Chondrocyte (in vitro differentiated cells): Measurements from ENCODE around the gene DNAJB13. TPM values are rescaled to one million over a fixed set of nuclear protein-coding genes. Genes with fewer than 3 reads are reported as not detected.

Source experiments
- DNase-seq: peaks from one replicate; pipeline ENCODE4 v3.0.0; 2021; ENCODE audit warnings: mixed read lengths, low spot score
- H3K27ac Mint-ChIP-seq: one replicate; pipeline ENCODE4 v1.8.0; 2021; ENCODE audit warnings: mild to moderate bottlenecking, moderate library complexity, mixed read lengths; ENCODE audit not compliant: unreplicated experiment
- H3K27me3 Mint-ChIP-seq: 2 replicates; pipeline ENCODE4 v1.8.0; 2021; ENCODE audit warnings: low read depth, mixed read lengths
- H3K36me3 Mint-ChIP-seq: 2 replicates; pipeline ENCODE4 v1.8.0; 2021; ENCODE audit warnings: low read depth, mixed read lengths
- H3K4me1 Mint-ChIP-seq: 2 replicates; pipeline ENCODE4 v1.8.0; 2021; ENCODE audit warnings: low read depth, mild to moderate bottlenecking, mixed read lengths
- H3K4me3 Mint-ChIP-seq: one replicate; pipeline ENCODE4 v1.8.0; 2021; ENCODE audit warnings: mild to moderate bottlenecking, moderate library complexity, mixed read lengths; ENCODE audit not compliant: unreplicated experiment
- H3K9me3 Mint-ChIP-seq: 2 replicates; pipeline ENCODE4 v1.8.0; 2021; ENCODE audit warnings: low read depth, mixed read lengths
- total RNA-seq: library from RNA; stranded (reverse); gene quantifications from 3 replicates; pipeline ENCODE4 v1.2.1, GENCODE V29; 2021
- TF ChIP-seq, protein P1 (sequence below): fragments of 200-600 bp; sonication (generic); IDR thresholded peaks from 2 replicates; pipeline ENCODE4 v1.5.0; 2021; ENCODE audit warnings: antibody characterized with exemption, mild to moderate bottlenecking, moderate library complexity

The DNAJB13 gene
- total RNA-seq, 1 donor from 2014 or later = not detected

DNA sequence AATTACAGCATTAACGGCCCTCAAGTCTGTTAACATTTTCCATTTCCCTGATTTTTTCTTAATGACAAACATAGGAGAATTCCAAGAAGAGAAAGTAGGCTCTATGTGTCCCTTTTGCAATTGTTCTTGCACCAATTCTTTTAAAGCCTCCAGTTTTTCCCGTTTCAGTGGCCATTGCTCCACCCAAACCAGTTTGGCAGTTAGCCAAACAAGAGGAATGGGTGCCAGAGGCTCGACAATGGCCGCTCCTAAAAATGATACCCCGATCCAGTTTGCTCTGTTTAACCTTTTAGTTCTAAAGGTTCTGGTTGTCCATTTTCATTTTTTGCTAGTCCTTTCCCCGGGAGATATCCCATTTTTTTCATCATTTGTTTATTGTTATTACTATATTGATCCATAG is 6.7 kb upstream of the DNAJB13 start:
- no peaks in the 10 kb centered on the region for H3K27me3 Mint-ChIP-seq
- no peak overlapping the region for H3K27ac Mint-ChIP-seq
- peaks cover 1% of the 10 kb centered on the region for H3K36me3 Mint-ChIP-seq
- no peak for DNase-seq
- no peak overlapping the region for H3K4me3 Mint-ChIP-seq
- TF ChIP-seq, protein P1, sequence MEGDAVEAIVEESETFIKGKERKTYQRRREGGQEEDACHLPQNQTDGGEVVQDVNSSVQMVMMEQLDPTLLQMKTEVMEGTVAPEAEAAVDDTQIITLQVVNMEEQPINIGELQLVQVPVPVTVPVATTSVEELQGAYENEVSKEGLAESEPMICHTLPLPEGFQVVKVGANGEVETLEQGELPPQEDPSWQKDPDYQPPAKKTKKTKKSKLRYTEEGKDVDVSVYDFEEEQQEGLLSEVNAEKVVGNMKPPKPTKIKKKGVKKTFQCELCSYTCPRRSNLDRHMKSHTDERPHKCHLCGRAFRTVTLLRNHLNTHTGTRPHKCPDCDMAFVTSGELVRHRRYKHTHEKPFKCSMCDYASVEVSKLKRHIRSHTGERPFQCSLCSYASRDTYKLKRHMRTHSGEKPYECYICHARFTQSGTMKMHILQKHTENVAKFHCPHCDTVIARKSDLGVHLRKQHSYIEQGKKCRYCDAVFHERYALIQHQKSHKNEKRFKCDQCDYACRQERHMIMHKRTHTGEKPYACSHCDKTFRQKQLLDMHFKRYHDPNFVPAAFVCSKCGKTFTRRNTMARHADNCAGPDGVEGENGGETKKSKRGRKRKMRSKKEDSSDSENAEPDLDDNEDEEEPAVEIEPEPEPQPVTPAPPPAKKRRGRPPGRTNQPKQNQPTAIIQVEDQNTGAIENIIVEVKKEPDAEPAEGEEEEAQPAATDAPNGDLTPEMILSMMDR = no peak
- H3K4me1 Mint-ChIP-seq = no peaks in the 10 kb centered on the region
- peaks cover 20% of the 10 kb centered on the region for H3K9me3 Mint-ChIP-seq

DNA sequence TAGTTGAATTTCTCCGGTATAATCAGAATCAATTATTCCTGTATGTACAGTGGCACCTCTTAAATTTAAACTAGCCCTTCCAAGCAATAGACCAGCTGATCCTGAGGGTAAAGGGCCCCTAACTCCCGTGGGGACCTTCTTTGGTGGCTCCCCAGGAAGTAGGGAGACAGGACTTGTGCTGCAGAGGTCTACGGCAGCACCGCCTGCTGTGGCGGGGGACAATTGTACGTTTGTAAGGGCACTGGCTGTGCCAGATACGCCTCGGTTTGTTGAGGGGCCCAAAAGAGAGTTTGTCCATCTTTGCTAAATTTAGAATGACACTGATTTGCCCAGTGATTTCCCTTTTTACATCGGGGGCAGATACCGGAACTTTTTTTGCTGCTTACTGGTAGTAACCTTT is 5.9 kb upstream of the DNAJB13 start:
- TF ChIP-seq, protein P1 = no peak
- H3K27ac Mint-ChIP-seq = no peak overlapping the region
- no peak for DNase-seq
- peaks cover 1% of the 10 kb centered on the region for H3K36me3 Mint-ChIP-seq
- peaks cover 20% of the 10 kb centered on the region for H3K9me3 Mint-ChIP-seq
- H3K4me3 Mint-ChIP-seq = no peak overlapping the region
- no peaks in the 10 kb centered on the region for H3K27me3 Mint-ChIP-seq
- no peaks in the 10 kb centered on the region for H3K4me1 Mint-ChIP-seq

DNA sequence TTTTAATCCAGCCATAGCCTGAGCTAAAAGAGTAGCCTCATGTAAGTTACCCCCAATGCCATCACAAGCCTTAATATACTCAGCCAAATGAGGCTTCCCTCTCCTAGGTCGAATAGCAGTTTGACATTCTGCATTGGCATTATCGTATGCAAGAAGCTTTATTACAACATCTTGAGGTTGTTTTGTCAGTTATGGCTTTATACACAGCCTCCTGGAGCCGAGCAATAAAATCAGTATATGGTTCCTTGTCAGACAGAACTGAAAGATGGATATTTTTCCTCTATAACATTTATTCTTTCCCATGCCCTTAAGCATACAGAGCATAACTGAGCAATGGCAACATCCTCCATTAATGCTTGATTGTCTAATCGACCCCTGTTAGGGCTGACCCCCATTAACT is 5.4 kb upstream of the DNAJB13 start:
- TF ChIP-seq, protein P1 = no peak
- peaks cover 20% of the 10 kb centered on the region for H3K9me3 Mint-ChIP-seq
- no peak overlapping the region for H3K4me3 Mint-ChIP-seq
- H3K27me3 Mint-ChIP-seq = no peaks in the 10 kb centered on the region
- DNase-seq = no peak
- H3K27ac Mint-ChIP-seq = no peak overlapping the region
- H3K36me3 Mint-ChIP-seq = peaks cover 1% of the 10 kb centered on the region
- H3K4me1 Mint-ChIP-seq = no peaks in the 10 kb centered on the region

DNA sequence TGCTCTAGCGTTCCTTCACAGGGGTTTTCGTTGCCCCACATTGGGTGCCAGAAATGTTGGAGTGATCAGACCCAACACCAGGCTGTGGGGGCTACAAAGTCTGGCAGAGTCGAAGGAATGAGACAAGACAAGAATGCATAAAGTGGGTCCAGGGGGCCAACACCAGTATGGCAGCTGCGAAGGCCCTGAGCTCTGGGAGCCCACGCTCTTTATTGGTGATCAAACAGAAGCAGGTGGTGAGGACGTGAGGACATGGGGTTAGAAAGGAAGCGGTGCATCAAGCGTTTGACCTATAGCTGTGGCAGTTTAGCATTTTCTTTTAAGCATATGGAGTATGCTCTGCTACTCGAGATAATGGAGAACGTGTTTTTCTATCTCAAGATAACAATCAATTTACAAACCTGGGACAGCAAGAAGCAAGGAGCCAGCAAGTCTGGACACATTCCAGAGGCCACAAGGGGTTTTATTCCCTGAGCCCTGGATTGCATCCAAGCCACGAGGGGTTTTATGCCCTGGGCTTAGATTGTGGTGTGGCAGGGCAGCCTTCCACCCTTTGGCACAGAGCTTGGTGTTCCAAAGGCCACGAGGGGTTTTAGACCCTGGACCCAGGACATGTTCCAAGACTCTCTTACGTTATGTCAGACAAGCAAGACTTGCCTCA is 3.9 kb upstream of the DNAJB13 start:
- TF ChIP-seq, protein P1 = no peak
- Mint-ChIP-seq H3K27me3 (no peaks in the 10 kb centered on the region), H3K4me1 (no peaks in the 10 kb centered on the region), H3K27ac (no peak overlapping the region), H3K4me3 (no peak overlapping the region), H3K36me3 (peaks cover 1% of the 10 kb centered on the region), H3K9me3 (peaks cover 13% of the 10 kb centered on the region)
- no peak for DNase-seq

DNA sequence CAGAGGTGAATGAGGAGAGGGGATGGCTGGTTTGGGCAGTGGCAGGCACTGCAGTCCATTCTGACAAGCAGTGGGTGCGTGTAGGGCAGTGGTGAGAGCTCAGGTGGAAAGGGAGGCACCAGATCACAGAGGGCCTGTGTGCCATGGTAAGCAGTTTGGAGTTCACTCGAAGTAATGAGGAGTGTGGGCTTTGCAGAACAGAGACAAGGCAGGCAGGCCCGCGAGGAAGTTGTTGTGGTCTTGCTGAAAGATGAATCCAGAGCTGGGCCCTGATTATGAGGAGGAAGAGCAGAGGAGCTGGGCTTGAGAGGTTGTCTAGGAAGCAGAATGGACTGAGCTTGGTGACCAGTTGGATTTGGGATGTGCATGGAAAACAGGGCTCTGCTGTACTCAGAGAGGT is 1.6 kb upstream of the DNAJB13 start:
- no peaks in the 10 kb centered on the region for H3K27me3 Mint-ChIP-seq
- peaks cover 1% of the 10 kb centered on the region for H3K36me3 Mint-ChIP-seq

More for the DNA sequence above, 1.6 kb upstream of the DNAJB13 start:
- H3K4me3 Mint-ChIP-seq = no peak overlapping the region
- peaks cover 13% of the 10 kb centered on the region for H3K9me3 Mint-ChIP-seq
- TF ChIP-seq, protein P1 = no peak
- no peaks in the 10 kb centered on the region for H3K4me1 Mint-ChIP-seq
- H3K27ac Mint-ChIP-seq = no peak overlapping the region
- no peak for DNase-seq
